Measurements from ENCODE around the gene SLITRK3. TPM values are rescaled to one million over a fixed set of nuclear protein-coding genes. Genes with fewer than 3 reads are reported as not detected.

Gene SLITRK3
- total RNA-seq, 1 experiment from 2014 or later = not detected

- intact Hi-C loops (cut with micrococcal nuclease) = no loop called here
- TF ChIP-seq CBX3 (IDR thresholded peaks at IDR 0.05; ENCODE audit: low read depth) (no peak), POLR2AphosphoS5 (IDR thresholded peaks at IDR 0.05; ENCODE audit: low read depth, low read length) (no peak), EGR1 (IDR thresholded peaks at IDR 0.05; ENCODE audit: low read depth) (no peak), ZFX (IDR thresholded peaks at IDR 0.05) (no peak)
- H2AFZ ChIP-seq (ENCODE audit: low read depth, low read length, poor library complexity, severe bottlenecking) = no peak overlapping the region
- ChIA-PET POLR2A (no interaction called here), RAD21 (ENCODE audit: low non-redundant PET in 1 of 2, low total read pairs in 2 of 2, uncharacterized antibody in 2 of 2, unreplicated experiment in 2 of 2) (no interaction called here), CTCF (no interaction called here)
- no peak for ATAC-seq
- H3K79me2 ChIP-seq (ENCODE audit: insufficient read depth, low read length) = no peaks in the 10 kb centered on the region
- no peaks in the 10 kb centered on the region for H4K20me1 ChIP-seq (ENCODE audit: insufficient read depth)
- BruUV-seq (replicated peaks) = no TSS peak
- DNase-seq (ENCODE audit: low read depth, low spot score) = no peak
- H3K36me3 ChIP-seq (ENCODE audit: control insufficient read depth in 1 of 2, insufficient read depth in 2 of 2, low read length in 2 of 2) = no peaks in the 10 kb centered on the region
- no peaks in the 10 kb centered on the region for H3K9me3 ChIP-seq (ENCODE audit: control insufficient read depth in 1 of 2, insufficient read depth in 1 of 2, low read depth in 1 of 2, low read length in 2 of 2)
- H3K27ac ChIP-seq (ENCODE audit: low read depth, low read length) = no peak overlapping the region
- H3K4me1 ChIP-seq (ENCODE audit: control insufficient read depth in 1 of 2, insufficient read depth in 2 of 2, low read length in 2 of 2) = no peaks in the 10 kb centered on the region
- H3K4me2 ChIP-seq (ENCODE audit: low read length) = no peak overlapping the region
- H3K4me3 ChIP-seq (replicated peaks in 1 of 2; ENCODE audit: low read depth in 1 of 2, low read length in 2 of 2) = no peak overlapping the region
- no peaks in the 10 kb centered on the region for H3K9me2 ChIP-seq (ENCODE audit: insufficient read depth)
- no peaks in the 10 kb centered on the region for H3K27me3 ChIP-seq (ENCODE audit: insufficient read depth, low read length)
- no peak overlapping the region for H3K9ac ChIP-seq (ENCODE audit: low read length)
Measured at GRCh38 chr3:165217739-165218138, 21.6 kb upstream of the SLITRK3 start.

- no peak overlapping the region for H3K9ac ChIP-seq (ENCODE audit: low read length)
- no TSS peak for BruUV-seq (replicated peaks)
- no peaks in the 10 kb centered on the region for H3K9me2 ChIP-seq (ENCODE audit: insufficient read depth)
- no peak overlapping the region for H3K4me2 ChIP-seq (ENCODE audit: low read length)
- no peaks in the 10 kb centered on the region for H3K79me2 ChIP-seq (ENCODE audit: insufficient read depth, low read length)
- CTCF ChIA-PET = no interaction called here
- H3K4me1 ChIP-seq (ENCODE audit: control insufficient read depth in 1 of 2, insufficient read depth in 2 of 2, low read length in 2 of 2) = no peaks in the 10 kb centered on the region
- H3K27ac ChIP-seq (ENCODE audit: low read depth, low read length) = no peak overlapping the region
- H3K4me3 ChIP-seq (replicated peaks in 1 of 2; ENCODE audit: low read depth in 1 of 2, low read length in 2 of 2) = no peak overlapping the region
- TF ChIP-seq ELF1 (IDR thresholded peaks at IDR 0.05; ENCODE audit: borderline replicate concordance, low read depth) = no peak
- no peak for TF ChIP-seq SRF (IDR thresholded peaks at IDR 0.05; ENCODE audit: low read depth)
- TF ChIP-seq ZNF274 (IDR thresholded peaks at IDR 0.05; ENCODE audit: low read depth, low read length) = no peak
- TF ChIP-seq TCF7L2 (IDR thresholded peaks at IDR 0.05; ENCODE audit: borderline replicate concordance, extremely low read depth, insufficient read depth, insufficient read length) = no peak
- no peak for TF ChIP-seq ZFX (IDR thresholded peaks at IDR 0.05)
- TF ChIP-seq EGR1 (IDR thresholded peaks at IDR 0.05; ENCODE audit: low read depth) = no peak
- TF ChIP-seq POLR2A (IDR thresholded peaks at IDR 0.05; ENCODE audit: borderline replicate concordance, extremely low read depth, insufficient read depth, insufficient read length) = no peak
- no peak for TF ChIP-seq CTCF (IDR thresholded peaks at IDR 0.05 in 2 of 3, conservative IDR thresholded peaks at IDR 0.05 in 1 of 3; ENCODE audit: borderline replicate concordance in 1 of 3, insufficient read depth in 1 of 3, low read depth in 2 of 3, low read length in 2 of 3)
- TF ChIP-seq POLR2AphosphoS5 (IDR thresholded peaks at IDR 0.05; ENCODE audit: low read depth, low read length) = no peak
- no peak for TF ChIP-seq RAD21 (IDR thresholded peaks at IDR 0.05; ENCODE audit: low read depth)
- TF ChIP-seq SP1 (IDR thresholded peaks at IDR 0.05; ENCODE audit: low read depth) = no peak
- no peak for TF ChIP-seq MAX (IDR thresholded peaks at IDR 0.05)
- TF ChIP-seq YY1 (IDR thresholded peaks at IDR 0.05; ENCODE audit: extremely low read depth, insufficient replicate concordance, low read depth, low read length) = no peak
- POLR2A ChIA-PET = no interaction called here
- no peaks in the 10 kb centered on the region for H3K27me3 ChIP-seq (ENCODE audit: insufficient read depth, low read length)
- H3K36me3 ChIP-seq (ENCODE audit: control insufficient read depth in 1 of 2, insufficient read depth in 2 of 2, low read length in 2 of 2) = no peaks in the 10 kb centered on the region
- intact Hi-C loops (cut with micrococcal nuclease) = no loop called here
- RAD21 ChIA-PET (ENCODE audit: low non-redundant PET in 1 of 2, low total read pairs in 2 of 2, uncharacterized antibody in 2 of 2, unreplicated experiment in 2 of 2) = no interaction called here
- no peak for DNase-seq (ENCODE audit: low read depth, low spot score)
- H2AFZ ChIP-seq (ENCODE audit: low read depth, low read length, poor library complexity, severe bottlenecking) = no peak overlapping the region
- no peak for ATAC-seq
- no peaks in the 10 kb centered on the region for H3K9me3 ChIP-seq (ENCODE audit: control insufficient read depth in 1 of 2, insufficient read depth in 1 of 2, low read depth in 1 of 2, low read length in 2 of 2)
- H4K20me1 ChIP-seq (ENCODE audit: insufficient read depth) = no peaks in the 10 kb centered on the region
Measured at GRCh38 chr3:165212580-165212979, 16.4 kb upstream of the SLITRK3 start.
